DOHH2 (cell line): Measurements from ENCODE around the gene LTC4S.

ENCODE experiments used
- CTCF ChIP-seq: fragments of 200-600 bp; sonication (generic); IDR thresholded peaks from one replicate; pipeline ENCODE4 v1.5.1; 2014; ENCODE audit warnings: antibody characterized with exemption, mild to moderate bottlenecking, low read depth, low read length; ENCODE audit not compliant: poor library complexity, severe bottlenecking
- EZH2phosphoT487 ChIP-seq: fragments of 200-600 bp; sonication (generic); IDR thresholded peaks from 2 replicates; pipeline ENCODE4 v1.6.1; 2017; ENCODE audit warnings: borderline replicate concordance, mild to moderate bottlenecking, antibody characterized with exemption, low read length, moderate library complexity, mixed read lengths

- TF ChIP-seq CTCF (peak; percentile 59), EZH2phosphoT487 (no peak)
Observed at GRCh38 chr5:179795863-179796833, 2.4 kb downstream of the LTC4S start.
